Testis (tissue), 3 donors: ENCODE results near the gene REV3L. TPM values are rescaled to one million over a fixed set of nuclear protein-coding genes. Genes with fewer than 3 reads are reported as not detected.

Source experiments
- DNase-seq: peaks from one replicate; pipeline ENCODE4 v3.0.0-alpha.2; 2019
- H3K27ac ChIP-seq, 2 donors: fragments of 200-600 bp; sonication (generic); one replicate each; pipeline ENCODE4 v1.5.1; 2019
- H3K27me3 ChIP-seq: fragments of 200-600 bp; sonication (generic); one replicate; pipeline ENCODE4 v1.5.1; 2019
- H3K36me3 ChIP-seq: fragments of 200-600 bp; sonication (generic); one replicate; pipeline ENCODE4 v1.5.1; 2017; ENCODE audit warnings: low read depth; ENCODE audit errors: missing control alignments
- H3K4me1 ChIP-seq: fragments of 200-600 bp; sonication (generic); one replicate; pipeline ENCODE4 v1.5.1; 2019
- H3K4me3 ChIP-seq, 2 donors: fragments of 200-600 bp; sonication (generic); one replicate each; pipeline ENCODE4 v1.5.1; 2017 to 2019
- H3K9me3 ChIP-seq: fragments of 200-600 bp; sonication (generic); one replicate; pipeline ENCODE4 v1.5.1; 2017
- CTCF ChIP-seq, 3 experiments: fragments of 450-650 bp in 2 of 3; fragments of 200-600 bp in 1 of 3; sonication (generic) in 1 of 3; IDR thresholded peaks; one replicate each; pipeline ENCODE4 v1.5.1; 2016 to 2019; ENCODE audit warnings: antibody characterized with exemption in 3 of 3, mild to moderate bottlenecking in 2 of 3, moderate library complexity in 1 of 3
- POLR2A ChIP-seq: fragments of 450-650 bp; IDR thresholded peaks from one replicate; pipeline ENCODE4 v1.6.1; 2017; ENCODE audit warnings: antibody characterized with exemption, mild to moderate bottlenecking, moderate library complexity
- WGBS, 2 donors: methylation state at CpG; one replicate each; pipeline ENCODE4 v1.1.5; 2018; 5-methylcytosine and 5-hydroxymethylcytosine counted together
- intact Hi-C: fragments of 100-400 bp; cut with DNase I; formaldehyde crosslinking; loops from one replicate; pipeline ENCODE4 v1.15.1; 2023; ENCODE audit warnings: low total_unique reads
- polyA plus RNA-seq: library from polyadenylated mRNA; stranded (reverse); fragments of 350-450 nt; fragmentation: Illumina TruSeq; extraction: RNeasy Lipid Tissue Mini Kit (QIAGEN cat#74804); gene quantifications from one replicate; pipeline ENCODE4 v1.2.3, GENCODE V29; 2014; ENCODE audit warnings: low read depth, low replicate concordance; ENCODE audit not compliant: insufficient read depth
- total RNA-seq, 2 donors: library from RNA; depleted of rRNA; stranded (reverse); fragments of >200 nt; gene quantifications; one replicate each; pipeline ENCODE4 v1.2.3, GENCODE V29; 2016

REV3L gene
- total and polyA plus RNA-seq, 3 donors from 2014 or later, result 11.1 to 56.8 (median 48.8) TPM

GRCh38 chr6:111492499-111492898 lies 9.5 kb upstream of the REV3L start:
- intact Hi-C loops, result no loop called here
- DNase-seq, result no peak
- Histone ChIP-seq H3K9me3 (no peaks in the 10 kb centered on the region), H3K27ac (no peak overlapping the region), H3K4me3 (no peak overlapping the region), H3K4me1 (peaks cover 4% of the 10 kb centered on the region), H3K36me3 (no peaks in the 10 kb centered on the region), H3K27me3 (no peaks in the 10 kb centered on the region)
- WGBS, 2 donors, result 88 to 97% methylated on average over 2 of the region's 2 CpGs
- TF ChIP-seq POLR2A, result no peak
- no peak for TF ChIP-seq CTCF (IDR thresholded peaks at IDR 0.05)

- no peaks in the 10 kb centered on the region for H3K36me3 ChIP-seq
- no peak overlapping the region for H3K27ac ChIP-seq
- H3K27me3 ChIP-seq, result no peaks in the 10 kb centered on the region
- WGBS, 2 donors, result 92 to 98% methylated on average over 3 of the region's 3 CpGs
- intact Hi-C loops, result no loop called here
- no peak for DNase-seq
- TF ChIP-seq CTCF (IDR thresholded peaks at IDR 0.05) (no peak), POLR2A (no peak)
- no peak overlapping the region for H3K4me3 ChIP-seq
- H3K9me3 ChIP-seq, result no peaks in the 10 kb centered on the region
- H3K4me1 ChIP-seq, result no peaks in the 10 kb centered on the region
Observed at GRCh38 chr6:111490067-111490466, 7.0 kb upstream of the REV3L start.

GRCh38 chr6:111487661-111488060 lies 4.6 kb upstream of the REV3L start:
- intact Hi-C loops, result no loop called here
- whole genome bisulfite sequencing, 2 donors, result 68 to 87% methylated on average over 1 of the region's 1 CpG
- no peak overlapping the region for H3K4me3 ChIP-seq
- DNase-seq, result no peak
- H3K27me3 ChIP-seq, result no peaks in the 10 kb centered on the region
- H3K36me3 ChIP-seq, result no peaks in the 10 kb centered on the region
- no peak overlapping the region for H3K27ac ChIP-seq
- no peaks in the 10 kb centered on the region for H3K9me3 ChIP-seq
- peaks cover 6% of the 10 kb centered on the region for H3K4me1 ChIP-seq
- TF ChIP-seq POLR2A, result no peak
- TF ChIP-seq CTCF (IDR thresholded peaks at IDR 0.05), result no peak

- WGBS, 2 donors, result 100% methylated on average over 1 of the region's 1 CpG
Observed at GRCh38 chr6:111486921-111487320, 3.9 kb upstream of the REV3L start.

More at GRCh38 chr6:111486921-111487320, 3.9 kb upstream of the REV3L start:
- Histone ChIP-seq H3K36me3 (no peaks in the 10 kb centered on the region), H3K9me3 (no peaks in the 10 kb centered on the region), H3K4me3 (no peak overlapping the region), H3K27ac (no peak overlapping the region), H3K27me3 (no peaks in the 10 kb centered on the region), H3K4me1 (peaks cover 6% of the 10 kb centered on the region)
- no peak for DNase-seq
- TF ChIP-seq CTCF (IDR thresholded peaks at IDR 0.05) (no peak), POLR2A (no peak)
- intact Hi-C loops, result no loop called here
